Raji (cell line): ENCODE results near the gene PLCL1.

Experiments used
- POLR2A ChIP-seq: IDR thresholded peaks from 2 replicates; pipeline ENCODE4 v1.6.1; 2011; ENCODE audit warnings: low read depth, low read length, control low read depth; ENCODE audit not compliant: insufficient read depth

The PLCL1 gene

GRCh38 chr2:197801033-197801432 is 3.4 kb upstream of the PLCL1 start:
- no peak for TF ChIP-seq POLR2A

- no peak for TF ChIP-seq POLR2A
Measured at GRCh38 chr2:197803033-197803444, 1.4 kb upstream of the PLCL1 start.

- TF ChIP-seq POLR2A: no peak
Measured at GRCh38 chr2:197804758-197805714, 643 bp downstream of the PLCL1 start.

- no peak for TF ChIP-seq POLR2A
Measured at GRCh38 chr2:197805715-197806633, 1.6 kb downstream of the PLCL1 start.

GRCh38 chr2:197809064-197809463 is 4.7 kb downstream of the PLCL1 start:
- no peak for TF ChIP-seq POLR2A

- TF ChIP-seq POLR2A: no peak
Measured at GRCh38 chr2:197810016-197810415, 5.6 kb downstream of the PLCL1 start.

GRCh38 chr2:197810491-197810890 is 6.1 kb downstream of the PLCL1 start:
- TF ChIP-seq POLR2A: no peak

GRCh38 chr2:197813093-197813787 is 8.8 kb downstream of the PLCL1 start:
- no peak for TF ChIP-seq POLR2A

- TF ChIP-seq POLR2A: no peak
Measured at GRCh38 chr2:197814526-197814925, 10.1 kb downstream of the PLCL1 start.

- TF ChIP-seq POLR2A: no peak
Measured at GRCh38 chr2:197821550-197822289, 17.3 kb downstream of the PLCL1 start.

GRCh38 chr2:197822333-197822732 is 17.9 kb downstream of the PLCL1 start:
- no peak for TF ChIP-seq POLR2A

- TF ChIP-seq POLR2A: no peak
Measured at GRCh38 chr2:197827618-197828017, 23.2 kb downstream of the PLCL1 start.

GRCh38 chr2:197828464-197829135 is 24.2 kb downstream of the PLCL1 start:
- TF ChIP-seq POLR2A: no peak

- TF ChIP-seq POLR2A: no peak
Measured at GRCh38 chr2:197835293-197835692, 30.9 kb downstream of the PLCL1 start.
